ENCODE measurements around the gene GALNT14. TPM values are rescaled to one million over a fixed set of nuclear protein-coding genes. Genes with fewer than 3 reads are reported as not detected.

GALNT14 gene
- total and polyA plus RNA-seq, 10 donors, result 2.7 to 18.5 (median 4.5) TPM

DNA sequence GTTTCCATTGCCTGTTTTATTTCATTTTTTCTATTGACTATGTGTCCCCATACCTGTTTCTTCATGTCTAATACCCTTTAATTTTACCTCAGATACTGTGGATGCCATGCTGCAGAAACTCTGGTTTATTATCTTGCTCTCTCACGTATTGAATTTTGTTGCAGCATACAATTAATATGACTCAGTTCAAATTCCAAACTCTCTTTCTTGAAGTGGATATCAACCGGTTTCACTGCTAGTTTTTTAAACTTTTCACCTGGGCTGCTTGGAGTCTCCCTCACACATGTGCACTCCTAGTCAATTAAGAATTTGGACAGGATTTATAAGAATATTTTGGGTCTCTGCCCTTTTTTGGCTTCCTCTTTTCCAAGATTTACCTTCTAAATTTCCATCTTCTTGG is 260.4 kb downstream of the GALNT14 start:
- H3K27me3 ChIP-seq (replicated peaks in 1 of 7), result no peaks in the 10 kb centered on the region
- peaks cover 0 to 19% (median 6%) of the 10 kb centered on the region in 8 donors for H3K9me3 ChIP-seq
- no peaks in the 10 kb centered on the region for H3K36me3 ChIP-seq
- no peak overlapping the region for H3K27ac ChIP-seq
- no peaks in the 10 kb centered on the region for H3K4me1 ChIP-seq
- intact Hi-C loops (cut with DNase I; ENCODE audit: low total_unique reads), result no loop called here
- no peak overlapping the region for H3K4me3 ChIP-seq
- DNase-seq, result no peak
- WGBS, 5 donors, result 86 to 94% (median 92%) methylated on average over 2 of the region's 2 CpGs
- TF ChIP-seq POLR2AphosphoS5 (IDR thresholded peaks at IDR 0.05), result no peak
- TF ChIP-seq, protein P1, sequence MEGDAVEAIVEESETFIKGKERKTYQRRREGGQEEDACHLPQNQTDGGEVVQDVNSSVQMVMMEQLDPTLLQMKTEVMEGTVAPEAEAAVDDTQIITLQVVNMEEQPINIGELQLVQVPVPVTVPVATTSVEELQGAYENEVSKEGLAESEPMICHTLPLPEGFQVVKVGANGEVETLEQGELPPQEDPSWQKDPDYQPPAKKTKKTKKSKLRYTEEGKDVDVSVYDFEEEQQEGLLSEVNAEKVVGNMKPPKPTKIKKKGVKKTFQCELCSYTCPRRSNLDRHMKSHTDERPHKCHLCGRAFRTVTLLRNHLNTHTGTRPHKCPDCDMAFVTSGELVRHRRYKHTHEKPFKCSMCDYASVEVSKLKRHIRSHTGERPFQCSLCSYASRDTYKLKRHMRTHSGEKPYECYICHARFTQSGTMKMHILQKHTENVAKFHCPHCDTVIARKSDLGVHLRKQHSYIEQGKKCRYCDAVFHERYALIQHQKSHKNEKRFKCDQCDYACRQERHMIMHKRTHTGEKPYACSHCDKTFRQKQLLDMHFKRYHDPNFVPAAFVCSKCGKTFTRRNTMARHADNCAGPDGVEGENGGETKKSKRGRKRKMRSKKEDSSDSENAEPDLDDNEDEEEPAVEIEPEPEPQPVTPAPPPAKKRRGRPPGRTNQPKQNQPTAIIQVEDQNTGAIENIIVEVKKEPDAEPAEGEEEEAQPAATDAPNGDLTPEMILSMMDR (IDR thresholded peaks at IDR 0.05 in 8 of 11, conservative IDR thresholded peaks at IDR 0.05 in 3 of 11), result no peak
- no peak for TF ChIP-seq POLR2A (IDR thresholded peaks at IDR 0.05)

DNA sequence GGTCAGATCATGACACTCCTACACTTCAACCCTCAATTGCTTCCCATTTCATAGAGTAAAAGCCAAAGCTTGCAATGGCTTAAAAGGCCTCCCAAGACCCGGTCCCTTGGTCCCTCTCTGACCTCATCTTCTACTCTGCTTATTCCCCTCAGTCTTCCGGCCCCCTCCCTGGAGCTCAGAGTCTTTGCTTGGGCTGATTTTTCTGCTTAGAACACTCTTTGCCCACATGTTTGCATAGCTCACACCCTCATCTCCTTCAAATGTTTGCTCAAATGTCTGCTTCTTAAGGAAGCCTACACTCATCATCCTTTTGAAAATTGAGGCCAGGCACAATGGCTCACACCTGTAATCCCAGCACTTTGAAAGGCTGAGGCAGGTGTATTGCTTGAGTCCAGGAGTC is 265.4 kb downstream of the GALNT14 start:
- TF ChIP-seq POLR2AphosphoS5 (IDR thresholded peaks at IDR 0.05) (no peak), POLR2A (IDR thresholded peaks at IDR 0.05) (no peak)
- H3K27ac ChIP-seq, result no peak overlapping the region
- intact Hi-C loops (cut with DNase I; ENCODE audit: low total_unique reads), result no loop called here
- H3K27me3 ChIP-seq (replicated peaks in 1 of 7), result peaks cover 0 to 10% (median 0%) of the 10 kb centered on the region in 7 donors
- H3K4me3 ChIP-seq, result no peak overlapping the region
- H3K9me3 ChIP-seq, result peaks cover 0 to 14% (median 6%) of the 10 kb centered on the region in 8 donors
- no peaks in the 10 kb centered on the region for H3K36me3 ChIP-seq
- H3K4me1 ChIP-seq, result no peaks in the 10 kb centered on the region
- no peak for DNase-seq
- WGBS, 5 donors, result 77 to 94% (median 79%) methylated on average over 2 of the region's 2 CpGs

GRCh38 chr2:30871980-30872789 is 266.1 kb downstream of the GALNT14 start:
- H3K27ac ChIP-seq, result no peak overlapping the region
- TF ChIP-seq, protein P1 (IDR thresholded peaks at IDR 0.05 in 8 of 11, conservative IDR thresholded peaks at IDR 0.05 in 3 of 11), result no peak
- TF ChIP-seq POLR2A (IDR thresholded peaks at IDR 0.05), result no peak
- no peak for TF ChIP-seq POLR2AphosphoS5 (IDR thresholded peaks at IDR 0.05)
- no peak overlapping the region for H3K4me3 ChIP-seq
- H3K9me3 ChIP-seq, result peaks cover 0 to 14% (median 6%) of the 10 kb centered on the region in 8 donors
- DNase-seq, result no peak
- H3K4me1 ChIP-seq, result peaks cover 0 to 5% (median 0%) of the 10 kb centered on the region in 6 donors
- H3K36me3 ChIP-seq, result no peaks in the 10 kb centered on the region
- WGBS, 5 donors, result 29 to 60% (median 52%) methylated on average over 6 of the region's 6 CpGs
- intact Hi-C loops (cut with DNase I; ENCODE audit: low total_unique reads), result no loop called here
- H3K27me3 ChIP-seq (replicated peaks in 1 of 7), result peaks cover 0 to 13% (median 0%) of the 10 kb centered on the region in 7 donors

DNA sequence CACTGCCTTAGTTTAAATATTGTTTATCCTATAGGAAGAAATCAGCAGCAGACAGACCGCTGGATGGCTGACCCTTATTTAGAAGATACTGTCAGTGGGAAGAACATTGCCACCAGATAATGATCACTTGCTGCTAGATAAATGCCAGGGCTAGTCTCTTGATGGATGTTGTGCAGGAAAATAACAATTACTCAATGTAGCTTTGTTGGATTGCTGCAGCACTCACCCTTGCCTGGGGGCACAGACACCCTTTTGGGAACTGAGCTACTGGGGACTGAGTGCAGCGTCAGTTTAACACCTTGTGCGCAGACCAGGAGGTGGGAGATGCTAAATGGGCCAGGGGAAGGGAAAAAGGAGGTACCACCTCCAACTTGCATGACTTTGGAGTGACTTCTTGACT is 266.8 kb downstream of the GALNT14 start:
- TF ChIP-seq POLR2A (IDR thresholded peaks at IDR 0.05) (no peak), POLR2AphosphoS5 (IDR thresholded peaks at IDR 0.05) (no peak)
- TF ChIP-seq, protein P1 (IDR thresholded peaks at IDR 0.05 in 8 of 11, conservative IDR thresholded peaks at IDR 0.05 in 3 of 11), result no peak
- Histone ChIP-seq H3K36me3 (no peaks in the 10 kb centered on the region), H3K27ac (no peak overlapping the region), H3K4me3 (no peak overlapping the region), H3K9me3 (peaks cover 0 to 14% (median 6%) of the 10 kb centered on the region in 8 donors), H3K4me1 (peaks cover 0 to 13% (median 3%) of the 10 kb centered on the region in 6 donors), H3K27me3 (replicated peaks in 1 of 7) (peaks cover 0 to 16% (median 0%) of the 10 kb centered on the region in 7 donors)
- DNase-seq, result no peak
- 42 to 88% (median 80%) methylated on average over 3 of the region's 3 CpGs for WGBS, 5 donors
- intact Hi-C loops (cut with DNase I; ENCODE audit: low total_unique reads), result no loop called here
